ENCODE measurements around the gene USH2A. TPM values are rescaled to one million over a fixed set of nuclear protein-coding genes. Genes with fewer than 3 reads are reported as not detected.

USH2A gene
- total RNA-seq, 1 donor from 2014 or later = 0.04 TPM

GRCh38 chr1:216028631-216029030 lies 394.6 kb downstream of the USH2A start:
- no peaks in the 10 kb centered on the region for H3F3A ChIP-seq (ENCODE audit: low read depth)
- DNase-seq (ENCODE audit: low spot score) = no peak
- no peaks in the 10 kb centered on the region for H3K79me2 ChIP-seq (ENCODE audit: low read depth)
- no peak for TF ChIP-seq CTCF (IDR thresholded peaks at IDR 0.05)
- no peak for TF ChIP-seq EZH2phosphoT487 (IDR thresholded peaks at IDR 0.05)
- no peak for TF ChIP-seq EZH2 (IDR thresholded peaks at IDR 0.05)
- peaks cover 2% of the 10 kb centered on the region for H3K27me3 Mint-ChIP-seq (ENCODE audit: insufficient read depth, low read depth)
- H3K4me2 ChIP-seq = no peak overlapping the region
- no peak overlapping the region for H3K27ac Mint-ChIP-seq
- H3K27me3 ChIP-seq = no peaks in the 10 kb centered on the region
- H3K27ac ChIP-seq = no peak overlapping the region
- H2AFZ ChIP-seq (replicated peaks) = no peak overlapping the region
- no peaks in the 10 kb centered on the region for H4K20me1 ChIP-seq (ENCODE audit: low read depth)
- H3K4me1 ChIP-seq = no peaks in the 10 kb centered on the region
- no peaks in the 10 kb centered on the region for H3K4me1 Mint-ChIP-seq
- no peaks in the 10 kb centered on the region for H3K9me3 ChIP-seq (ENCODE audit: low read depth)
- H3K9me3 Mint-ChIP-seq = no peaks in the 10 kb centered on the region
- H3K36me3 ChIP-seq = no peaks in the 10 kb centered on the region
- no peak overlapping the region for H3K4me3 ChIP-seq
- H3K36me3 Mint-ChIP-seq = no peaks in the 10 kb centered on the region
- H3K9ac ChIP-seq = no peak overlapping the region
- H3K4me3 Mint-ChIP-seq = no peak overlapping the region

- H3K4me3 Mint-ChIP-seq = no peak overlapping the region
- Histone ChIP-seq H3K27me3 (no peaks in the 10 kb centered on the region), H3K36me3 (no peaks in the 10 kb centered on the region), H3K4me3 (no peak overlapping the region), H3K9ac (no peak overlapping the region), H3K4me1 (no peaks in the 10 kb centered on the region), H3K27ac (no peak overlapping the region), H3K79me2 (ENCODE audit: low read depth) (no peaks in the 10 kb centered on the region), H3K4me2 (no peak overlapping the region), H3K9me3 (ENCODE audit: low read depth) (no peaks in the 10 kb centered on the region), H3F3A (ENCODE audit: low read depth) (no peaks in the 10 kb centered on the region), H2AFZ (replicated peaks) (no peak overlapping the region), H4K20me1 (ENCODE audit: low read depth) (no peaks in the 10 kb centered on the region)
- H3K27me3 Mint-ChIP-seq (ENCODE audit: insufficient read depth, low read depth) = no peaks in the 10 kb centered on the region
- H3K27ac Mint-ChIP-seq = no peak overlapping the region
- no peaks in the 10 kb centered on the region for H3K36me3 Mint-ChIP-seq
- no peak for DNase-seq (ENCODE audit: low spot score)
- TF ChIP-seq EZH2phosphoT487 (IDR thresholded peaks at IDR 0.05) = no peak
- TF ChIP-seq EZH2 (IDR thresholded peaks at IDR 0.05) = no peak
- TF ChIP-seq CTCF (IDR thresholded peaks at IDR 0.05) = no peak
- no peaks in the 10 kb centered on the region for H3K4me1 Mint-ChIP-seq
- no peaks in the 10 kb centered on the region for H3K9me3 Mint-ChIP-seq
These were observed 398.7 kb downstream of the USH2A start for GRCh38 chr1:216024546-216024945.

GRCh38 chr1:216020743-216021345 lies 402.4 kb downstream of the USH2A start:
- H3K4me1 Mint-ChIP-seq = no peaks in the 10 kb centered on the region
- H3K79me2 ChIP-seq (ENCODE audit: low read depth) = no peaks in the 10 kb centered on the region
- no peak overlapping the region for H2AFZ ChIP-seq (replicated peaks)
- no peaks in the 10 kb centered on the region for H4K20me1 ChIP-seq (ENCODE audit: low read depth)
- no peak overlapping the region for H3K4me3 ChIP-seq
- no peaks in the 10 kb centered on the region for H3K36me3 ChIP-seq
- no peaks in the 10 kb centered on the region for H3K9me3 ChIP-seq (ENCODE audit: low read depth)
- no peaks in the 10 kb centered on the region for H3K36me3 Mint-ChIP-seq
- TF ChIP-seq EZH2phosphoT487 (IDR thresholded peaks at IDR 0.05) (no peak), CTCF (IDR thresholded peaks at IDR 0.05) (no peak)
- H3K9me3 Mint-ChIP-seq = no peaks in the 10 kb centered on the region
- no peak for DNase-seq (ENCODE audit: low spot score)
- H3K27ac ChIP-seq = no peak overlapping the region
- no peaks in the 10 kb centered on the region for H3K27me3 Mint-ChIP-seq (ENCODE audit: insufficient read depth, low read depth)
- no peaks in the 10 kb centered on the region for H3F3A ChIP-seq (ENCODE audit: low read depth)
- H3K27me3 ChIP-seq = no peaks in the 10 kb centered on the region
- no peak overlapping the region for H3K4me3 Mint-ChIP-seq
- no peaks in the 10 kb centered on the region for H3K4me1 ChIP-seq
- H3K9ac ChIP-seq = no peak overlapping the region
- no peak overlapping the region for H3K4me2 ChIP-seq
- H3K27ac Mint-ChIP-seq = no peak overlapping the region
